ENCODE measurements around the gene ATN1. TPM values are rescaled to one million over a fixed set of nuclear protein-coding genes. Genes with fewer than 3 reads are reported as not detected.

The ATN1 gene
- total RNA-seq, 1 donor from 2014 or later, result 207 TPM

- H3K27me3 ChIP-seq, result no peaks in the 10 kb centered on the region
- intact Hi-C loops (cut with DNase I), result no loop called here
- peak in 1 of 2 donors; percentile 60 for DNase-seq (ENCODE audit: low spot score in 2 of 2)
- no peak overlapping the region for H3K4me3 ChIP-seq
- H3K4me1 ChIP-seq, result peaks cover 0 to 10% of the 10 kb centered on the region in 2 donors
- peak overlapping the region in 1 of 2 donors; percentile 53 for H3K27ac ChIP-seq
- TF ChIP-seq CTCF (IDR thresholded peaks at IDR 0.05), result no peak
- no peaks in the 10 kb centered on the region for H3K36me3 ChIP-seq
- no peaks in the 10 kb centered on the region for H3K9me3 ChIP-seq
These were observed 32.2 kb downstream of the ATN1 start for GRCh38 chr12:6959805-6960592.

DNA sequence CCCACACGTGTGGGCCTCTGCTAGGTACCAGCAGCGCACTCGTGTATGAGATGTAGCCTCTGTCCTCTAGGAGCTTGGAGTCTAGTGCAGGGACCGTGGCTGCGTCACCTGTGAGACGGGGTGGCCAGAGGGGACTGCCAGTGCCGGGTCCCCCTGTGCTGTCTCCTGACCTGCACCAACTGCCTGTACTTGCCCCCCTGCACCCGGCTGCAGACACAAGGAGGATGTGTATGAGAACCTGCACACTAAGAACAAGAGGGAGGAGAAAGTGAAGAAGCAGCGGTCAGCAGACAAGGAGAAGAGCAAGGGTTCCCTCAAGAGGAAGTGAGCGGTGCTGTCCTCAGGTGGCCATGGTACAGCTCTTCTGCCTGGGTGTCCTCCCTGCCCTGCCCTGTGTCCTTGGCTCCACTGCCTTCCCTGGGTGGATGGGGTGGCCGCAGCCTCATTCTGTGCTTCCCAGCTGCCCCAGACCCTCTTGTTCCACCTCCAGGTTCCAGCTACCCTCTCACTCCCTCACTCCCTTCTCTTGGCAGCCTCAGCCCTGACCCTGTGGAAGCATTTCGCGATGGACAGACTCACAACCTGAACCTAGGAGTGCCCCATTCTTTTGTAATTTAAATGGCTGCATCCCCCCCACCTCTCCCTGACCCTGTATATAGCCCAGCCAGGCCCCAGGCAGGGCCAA lies 33.0 kb downstream of the ATN1 start:
- Histone ChIP-seq H3K4me1 (peaks cover 0 to 10% of the 10 kb centered on the region in 2 donors), H3K4me3 (peak overlapping the region in 1 of 2 donors; percentile 22), H3K9me3 (no peaks in the 10 kb centered on the region), H3K36me3 (peaks cover 6 to 7% of the 10 kb centered on the region in 2 donors), H3K27ac (peak overlapping the region; percentile 38 to 64), H3K27me3 (no peaks in the 10 kb centered on the region)
- no peak for TF ChIP-seq CTCF (IDR thresholded peaks at IDR 0.05)
- peak in 1 of 2 donors; percentile 62 for DNase-seq (ENCODE audit: low spot score in 2 of 2)
- intact Hi-C loops (cut with DNase I), result no loop called here

GRCh38 chr12:6961278-6961694 lies 33.5 kb downstream of the ATN1 start:
- TF ChIP-seq CTCF (IDR thresholded peaks at IDR 0.05), result no peak
- DNase-seq (ENCODE audit: low spot score in 2 of 2), result peak in 1 of 2 donors; percentile 75
- intact Hi-C loops (cut with DNase I), result no loop called here
- peaks cover 11 to 12% of the 10 kb centered on the region in 2 donors for H3K36me3 ChIP-seq
- no peaks in the 10 kb centered on the region for H3K9me3 ChIP-seq
- H3K27ac ChIP-seq, result peak overlapping the region; percentile 38 to 64
- H3K27me3 ChIP-seq, result no peaks in the 10 kb centered on the region
- H3K4me3 ChIP-seq, result peak overlapping the region in 1 of 2 donors; percentile 30
- H3K4me1 ChIP-seq, result peaks cover 0 to 10% of the 10 kb centered on the region in 2 donors

DNA sequence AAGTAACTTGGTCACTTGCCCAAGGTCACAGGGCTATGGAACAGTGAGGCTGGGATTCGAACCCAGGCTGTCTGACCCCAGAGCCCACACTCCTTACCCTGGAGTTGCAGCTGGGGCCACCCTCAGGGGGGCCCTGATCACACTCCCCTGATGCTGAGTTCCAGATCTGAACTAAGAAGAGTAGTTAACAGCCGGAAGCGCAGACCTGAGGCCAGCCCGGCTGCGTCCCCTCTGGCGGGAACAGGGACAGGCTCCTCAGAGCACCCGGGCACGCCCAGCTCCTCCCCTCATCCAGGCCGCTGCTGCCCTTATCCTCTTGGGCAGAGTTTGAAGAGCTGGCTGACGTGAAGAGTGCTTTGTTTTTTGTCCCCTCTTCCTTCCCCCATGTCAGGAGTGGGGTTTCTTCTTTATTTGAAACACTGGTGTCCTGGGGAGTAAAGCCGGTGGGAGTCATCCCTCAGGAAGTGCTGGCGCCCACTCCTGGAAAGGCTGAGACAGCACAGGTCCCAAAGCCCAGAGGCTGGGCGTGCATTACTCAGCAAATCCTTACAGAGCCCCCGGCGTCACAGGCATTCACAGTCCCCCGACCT lies 34.0 kb downstream of the ATN1 start:
- peaks cover 0 to 10% of the 10 kb centered on the region in 2 donors for H3K4me1 ChIP-seq
- H3K4me3 ChIP-seq, result peak overlapping the region in 1 of 2 donors; percentile 30
- no peaks in the 10 kb centered on the region for H3K9me3 ChIP-seq
- intact Hi-C loops (cut with DNase I), result no loop called here
- H3K36me3 ChIP-seq, result peaks cover 16 to 17% of the 10 kb centered on the region in 2 donors
- TF ChIP-seq CTCF (IDR thresholded peaks at IDR 0.05), result peak in 2 of 3 experiments; percentile 4 to 22
- H3K27ac ChIP-seq, result peak overlapping the region; percentile 38 to 64
- no peaks in the 10 kb centered on the region for H3K27me3 ChIP-seq
- peak in 1 of 2 donors; percentile 79 for DNase-seq (ENCODE audit: low spot score in 2 of 2)

GRCh38 chr12:6962285-6963015 lies 34.7 kb downstream of the ATN1 start:
- H3K27ac ChIP-seq, result peak overlapping the region; percentile 38 to 64
- no peak for DNase-seq (ENCODE audit: low spot score in 2 of 2)
- intact Hi-C loops (cut with DNase I), result no loop called here
- H3K9me3 ChIP-seq, result no peaks in the 10 kb centered on the region
- H3K27me3 ChIP-seq, result no peaks in the 10 kb centered on the region
- peaks cover 0 to 10% of the 10 kb centered on the region in 2 donors for H3K4me1 ChIP-seq
- peaks cover 23 to 24% of the 10 kb centered on the region in 2 donors for H3K36me3 ChIP-seq
- no peak overlapping the region for H3K4me3 ChIP-seq
- TF ChIP-seq CTCF (IDR thresholded peaks at IDR 0.05), result no peak

Measured in ascending aorta (tissue), 2 donors.